GM12891 (cell line): ENCODE measurements around the gene BICRAL.

Experiments used
- PAX5 ChIP-seq: IDR thresholded peaks from 2 replicates; pipeline ENCODE4 v1.6.1; 2011; ENCODE audit warnings: low read length, moderate library complexity, mild to moderate bottlenecking; ENCODE audit not compliant: insufficient read depth, severe bottlenecking
- POLR2A ChIP-seq: IDR thresholded peaks from 2 replicates; pipeline ENCODE4 v1.6.1; 2011; ENCODE audit warnings: low read depth, low read length, control low read depth
- POLR2AphosphoS5 ChIP-seq: IDR thresholded peaks from 2 replicates; pipeline ENCODE4 v1.6.1; 2011; ENCODE audit warnings: low read depth, low read length, control low read depth

- no peak for TF ChIP-seq POLR2A
- TF ChIP-seq POLR2AphosphoS5, result no peak
- TF ChIP-seq PAX5, result no peak
These were observed 10.0 kb downstream of the BICRAL start for GRCh38 chr6:42791706-42792320.
